Left ventricle myocardium superior (tissue), 1 donor: Measurements from ENCODE around the gene RNF31. TPM values are rescaled to one million over a fixed set of nuclear protein-coding genes. Genes with fewer than 3 reads are reported as not detected.

Experiments used
- ATAC-seq: fragments of 200-7000 bp; cut with Tn5 transposase; one replicate; pipeline ENCODE4 v1.9.1; 2020; ENCODE audit warnings: mild to moderate bottlenecking, moderate library complexity
- DNase-seq: peaks from one replicate; pipeline ENCODE4 v3.0.0-alpha.2; 2020
- intact Hi-C: fragments of 100-400 bp; cut with micrococcal nuclease; formaldehyde crosslinking; loops from one replicate; pipeline ENCODE4 v1.11.0; 2022
- total RNA-seq: library from RNA; stranded (reverse); fragmentation: NEBNext Ultra II Directional; extraction: Animal tissue kit (Norgen Biotek cat#: 25700); gene quantifications from one replicate; pipeline ENCODE4 v1.2.1, GENCODE V29; 2021
- donor health status: DM: no; HTN: yes; CAD: no; lungs with severe emphysema.

Gene RNF31
- total RNA-seq, 1 donor from 2014 or later = 42.8 TPM

- DNase-seq = no peak
- intact Hi-C loops = no loop called here
- ATAC-seq = no peak
Observed at GRCh38 chr14:24115422-24116127, 31.7 kb upstream of the RNF31 start.

GRCh38 chr14:24116128-24116814 lies 31.0 kb upstream of the RNF31 start:
- intact Hi-C loops = no loop called here
- DNase-seq (no peak), ATAC-seq (no peak)

GRCh38 chr14:24117179-24117578 lies 30.1 kb upstream of the RNF31 start:
- DNase-seq = no peak
- intact Hi-C loops = no loop called here
- no peak for ATAC-seq

GRCh38 chr14:24119691-24120090 lies 27.6 kb upstream of the RNF31 start:
- ATAC-seq (no peak), DNase-seq (no peak)
- intact Hi-C loops = no loop called here

GRCh38 chr14:24121210-24121609 lies 26.1 kb upstream of the RNF31 start:
- ATAC-seq (no peak), DNase-seq (no peak)
- intact Hi-C loops = no loop called here

GRCh38 chr14:24122416-24122815 lies 24.9 kb upstream of the RNF31 start:
- DNase-seq (no peak), ATAC-seq (no peak)
- intact Hi-C loops = no loop called here

GRCh38 chr14:24122898-24123297 lies 24.4 kb upstream of the RNF31 start:
- no peak for DNase-seq
- peak; percentile 8 for ATAC-seq
- intact Hi-C loops = no loop called here

- intact Hi-C loops = no loop called here
- ATAC-seq = peak; percentile 10
Observed at GRCh38 chr14:24123424-24124417, 23.6 kb upstream of the RNF31 start.

GRCh38 chr14:24126939-24127338 lies 20.4 kb upstream of the RNF31 start:
- DNase-seq (no peak), ATAC-seq (no peak)
- intact Hi-C loops = no loop called here

More at GRCh38 chr14:24123424-24124417, 23.6 kb upstream of the RNF31 start:
- no peak for DNase-seq

GRCh38 chr14:24127673-24128072 lies 19.6 kb upstream of the RNF31 start:
- ATAC-seq (no peak), DNase-seq (no peak)
- intact Hi-C loops = no loop called here

- intact Hi-C loops = no loop called here
- DNase-seq (no peak), ATAC-seq (no peak)
Observed at GRCh38 chr14:24129410-24129998, 17.8 kb upstream of the RNF31 start.

GRCh38 chr14:24130380-24130716 lies 16.9 kb upstream of the RNF31 start, which contains the start of gene FITM1:
FITM1 (plus strand) TSS chr14:24130659; CDS start chr14:24131564, 905 bp downstream.
- ATAC-seq (no peak), DNase-seq (no peak)
- intact Hi-C loops = no loop called here

- intact Hi-C loops = no loop called here
- peak; percentile 89 for DNase-seq
- ATAC-seq = peak; percentile 74
Observed at GRCh38 chr14:24130717-24131548, 16.4 kb upstream of the RNF31 start.

GRCh38 chr14:24131549-24131966 lies 15.7 kb upstream of the RNF31 start:
- intact Hi-C loops = no loop called here
- DNase-seq (no peak), ATAC-seq (peak; percentile 54)

GRCh38 chr14:24132061-24132685 lies 15.1 kb upstream of the RNF31 start:
- intact Hi-C loops = no loop called here
- ATAC-seq (peak; percentile 3), DNase-seq (peak; percentile 70)

GRCh38 chr14:24132976-24133375 lies 14.3 kb upstream of the RNF31 start:
- DNase-seq (no peak), ATAC-seq (no peak)
- intact Hi-C loops = no loop called here

GRCh38 chr14:24133735-24134134 lies 13.6 kb upstream of the RNF31 start:
- no peak for DNase-seq
- no peak for ATAC-seq
- intact Hi-C loops = no loop called here

- ATAC-seq (no peak), DNase-seq (no peak)
- intact Hi-C loops = no loop called here
Observed at GRCh38 chr14:24135584-24135833, 11.8 kb upstream of the RNF31 start.
